ENCODE data around the gene PARP16. TPM values are rescaled to one million over a fixed set of nuclear protein-coding genes. Genes with fewer than 3 reads are reported as not detected.

Gene PARP16
- total and polyA plus RNA-seq, 10 donors = 6.4 to 11.3 (median 9.6) TPM

DNA sequence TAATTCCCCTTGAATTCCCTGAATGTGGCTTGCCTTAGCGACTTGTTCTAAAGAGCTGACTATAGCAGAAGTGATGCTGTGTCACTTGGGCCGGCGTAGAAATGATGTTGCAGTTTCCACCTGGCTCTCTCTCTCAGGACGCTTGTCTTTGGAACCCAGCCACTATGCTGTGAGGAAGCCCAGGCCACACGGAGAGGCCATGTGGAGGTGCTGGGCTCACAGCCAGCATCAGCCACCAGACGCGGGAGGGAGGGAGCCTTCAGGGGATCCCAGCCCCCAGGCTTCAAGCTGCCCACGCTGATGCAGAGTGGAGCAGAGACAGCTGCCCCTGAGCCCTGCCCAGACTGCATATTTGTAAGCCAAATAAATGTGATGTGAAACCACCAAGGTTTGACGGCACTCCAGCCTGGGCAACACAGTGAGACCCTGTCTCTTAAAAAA lies 36.4 kb upstream of the PARP16 start:
- intact Hi-C loops (cut with DNase I; ENCODE audit: low total_unique reads) = no loop called here
- WGBS, 5 donors = 8 to 16% (median 13%) methylated on average over 8 to 9 of the region's 9 CpGs
- Histone ChIP-seq H3K27ac (no peak overlapping the region), H3K9me3 (no peaks in the 10 kb centered on the region), H3K36me3 (no peaks in the 10 kb centered on the region), H3K4me1 (peaks cover 0 to 7% (median 0%) of the 10 kb centered on the region in 6 donors), H3K4me3 (no peak overlapping the region), H3K27me3 (replicated peaks in 1 of 7) (peaks cover 0 to 26% (median 0%) of the 10 kb centered on the region in 7 donors)
- TF ChIP-seq, protein P1, sequence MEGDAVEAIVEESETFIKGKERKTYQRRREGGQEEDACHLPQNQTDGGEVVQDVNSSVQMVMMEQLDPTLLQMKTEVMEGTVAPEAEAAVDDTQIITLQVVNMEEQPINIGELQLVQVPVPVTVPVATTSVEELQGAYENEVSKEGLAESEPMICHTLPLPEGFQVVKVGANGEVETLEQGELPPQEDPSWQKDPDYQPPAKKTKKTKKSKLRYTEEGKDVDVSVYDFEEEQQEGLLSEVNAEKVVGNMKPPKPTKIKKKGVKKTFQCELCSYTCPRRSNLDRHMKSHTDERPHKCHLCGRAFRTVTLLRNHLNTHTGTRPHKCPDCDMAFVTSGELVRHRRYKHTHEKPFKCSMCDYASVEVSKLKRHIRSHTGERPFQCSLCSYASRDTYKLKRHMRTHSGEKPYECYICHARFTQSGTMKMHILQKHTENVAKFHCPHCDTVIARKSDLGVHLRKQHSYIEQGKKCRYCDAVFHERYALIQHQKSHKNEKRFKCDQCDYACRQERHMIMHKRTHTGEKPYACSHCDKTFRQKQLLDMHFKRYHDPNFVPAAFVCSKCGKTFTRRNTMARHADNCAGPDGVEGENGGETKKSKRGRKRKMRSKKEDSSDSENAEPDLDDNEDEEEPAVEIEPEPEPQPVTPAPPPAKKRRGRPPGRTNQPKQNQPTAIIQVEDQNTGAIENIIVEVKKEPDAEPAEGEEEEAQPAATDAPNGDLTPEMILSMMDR (IDR thresholded peaks at IDR 0.05 in 8 of 11, conservative IDR thresholded peaks at IDR 0.05 in 3 of 11) = no peak
- TF ChIP-seq POLR2AphosphoS5 (IDR thresholded peaks at IDR 0.05) (no peak), POLR2A (IDR thresholded peaks at IDR 0.05) (no peak)
- DNase-seq = no peak

DNA sequence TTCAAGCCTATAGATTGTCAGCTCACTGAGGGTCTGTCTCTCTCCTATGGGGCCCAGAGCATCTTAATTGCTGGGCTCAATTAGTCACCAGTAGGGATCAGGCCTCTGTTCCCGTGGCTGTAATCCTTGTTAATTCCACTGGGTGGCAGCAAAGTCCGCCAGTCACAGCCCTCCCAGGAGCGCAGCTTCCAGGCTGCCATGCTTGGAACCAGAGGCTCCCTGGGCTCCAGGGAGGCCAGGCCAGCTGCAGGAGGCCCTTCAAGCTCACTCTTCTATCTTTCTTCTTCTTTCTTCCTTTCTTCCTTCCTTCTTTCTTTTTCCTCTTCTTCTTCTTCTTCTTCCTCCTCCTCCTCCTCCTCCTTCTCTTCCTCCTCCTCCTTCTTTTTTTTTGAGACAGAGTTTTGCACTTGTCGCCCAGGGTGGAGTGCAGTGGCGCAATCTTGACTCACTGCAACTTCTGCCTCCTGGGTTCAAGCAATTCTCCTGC lies 32.2 kb upstream of the PARP16 start:
- Histone ChIP-seq H3K27me3 (replicated peaks in 1 of 7) (peaks cover 0 to 35% (median 0%) of the 10 kb centered on the region in 7 donors), H3K36me3 (no peaks in the 10 kb centered on the region), H3K27ac (no peak overlapping the region), H3K4me1 (peaks cover 0 to 3% (median 0%) of the 10 kb centered on the region in 6 donors), H3K4me3 (no peak overlapping the region), H3K9me3 (no peaks in the 10 kb centered on the region)
- intact Hi-C loops (cut with DNase I; ENCODE audit: low total_unique reads) = loop anchor here (2.0 kb wide), 1 partner anchor 66 kb away; no protein-coding TSS in a partner anchor
- 24 to 36% (median 28%) methylated on average over 5 of the region's 5 CpGs for WGBS, 5 donors
- TF ChIP-seq POLR2A (IDR thresholded peaks at IDR 0.05) = no peak
- TF ChIP-seq POLR2AphosphoS5 (IDR thresholded peaks at IDR 0.05) = peak in 1 of 3 donors; percentile 23
- TF ChIP-seq, protein P1 (IDR thresholded peaks at IDR 0.05 in 8 of 11, conservative IDR thresholded peaks at IDR 0.05 in 3 of 11) = peak; percentile 91 to 97 (median 94)
- peak; percentile 89 for DNase-seq

DNA sequence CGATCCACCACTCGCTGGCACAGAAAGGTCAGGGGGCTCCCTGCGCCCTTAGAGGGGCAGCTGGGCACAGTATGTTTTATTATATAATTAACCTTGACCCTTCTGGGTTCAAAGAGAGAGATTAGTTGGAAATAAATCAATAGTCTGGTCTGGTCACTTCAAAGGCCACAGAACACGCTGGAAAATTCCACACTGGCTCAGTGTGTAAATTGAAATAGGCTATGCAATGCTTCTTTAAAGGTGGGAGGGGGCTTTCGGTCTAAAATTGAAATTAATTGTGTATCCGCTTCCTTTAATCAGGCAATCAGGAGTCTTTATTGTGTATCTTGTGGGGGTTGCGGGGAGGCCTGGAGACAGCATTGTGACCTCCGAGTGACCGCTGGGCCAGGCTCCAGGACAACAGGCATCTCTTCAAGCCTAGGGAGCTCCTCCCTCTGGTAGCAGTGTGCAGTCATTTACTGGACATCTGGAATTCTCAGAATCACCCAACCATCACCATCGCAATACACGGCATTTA lies 25.8 kb upstream of the PARP16 start:
- no peak for TF ChIP-seq POLR2A (IDR thresholded peaks at IDR 0.05)
- Histone ChIP-seq H3K27ac (peak overlapping the region in 2 of 8 donors; percentile 4 to 14), H3K27me3 (replicated peaks in 1 of 7) (peaks cover 0 to 13% (median 0%) of the 10 kb centered on the region in 7 donors), H3K4me3 (no peak overlapping the region), H3K36me3 (no peaks in the 10 kb centered on the region), H3K4me1 (no peaks in the 10 kb centered on the region), H3K9me3 (no peaks in the 10 kb centered on the region)
- DNase-seq = peak; percentile 28
- 74 to 80% (median 76%) methylated on average over 11 of the region's 11 CpGs for WGBS, 5 donors
- intact Hi-C loops (cut with DNase I; ENCODE audit: low total_unique reads) = no loop called here

DNA sequence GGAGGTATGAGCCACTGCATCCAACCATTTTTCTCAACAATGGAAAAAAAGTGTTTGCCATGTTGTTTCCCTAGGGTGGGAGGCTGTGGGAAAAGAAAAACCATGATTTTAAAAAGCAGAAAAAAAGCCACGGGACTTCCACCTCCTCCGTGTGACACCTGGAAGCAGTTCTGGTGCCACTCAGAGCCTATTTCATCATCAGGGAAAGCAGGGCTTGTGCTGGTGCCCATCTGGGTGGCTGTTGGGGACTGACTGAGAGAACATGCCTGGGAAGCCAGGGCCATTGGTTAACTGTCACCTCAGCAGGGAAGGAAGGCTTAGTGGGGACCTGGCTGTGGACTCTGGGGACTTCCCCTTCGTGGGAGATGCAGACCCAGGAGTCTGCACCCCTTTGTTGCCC lies 25.1 kb upstream of the PARP16 start:
- Histone ChIP-seq H3K4me3 (no peak overlapping the region), H3K27ac (peak overlapping the region in 1 of 8 donors; percentile 4), H3K36me3 (no peaks in the 10 kb centered on the region), H3K4me1 (no peaks in the 10 kb centered on the region), H3K27me3 (replicated peaks in 1 of 7) (peaks cover 0 to 13% (median 0%) of the 10 kb centered on the region in 7 donors), H3K9me3 (no peaks in the 10 kb centered on the region)
- TF ChIP-seq POLR2A (IDR thresholded peaks at IDR 0.05) (no peak), POLR2AphosphoS5 (IDR thresholded peaks at IDR 0.05) (no peak)
- TF ChIP-seq, protein P1 (IDR thresholded peaks at IDR 0.05 in 8 of 11, conservative IDR thresholded peaks at IDR 0.05 in 3 of 11) = no peak
- peak; percentile 13 for DNase-seq
- intact Hi-C loops (cut with DNase I; ENCODE audit: low total_unique reads) = no loop called here
- 19 to 28% (median 25%) methylated on average over 2 to 3 of the region's 3 CpGs for WGBS, 5 donors
